HL-60 (cell line): Measurements from ENCODE around the gene ZDHHC24.

Experiments
- DNase-seq, 2 experiments: peaks; one replicate each; pipeline ENCODE4 v3.0.0-alpha.2; 2010 to 2020; ENCODE audit warnings: low read depth in 1 of 2, low spot score in 1 of 2
- H3K27ac ChIP-seq: fragments of 250-450 bp; sonication (Bioruptor Pico); replicated peaks from 2 replicates; pipeline ENCODE4 v1.5.1; 2020; ENCODE audit warnings: mild to moderate bottlenecking, moderate library complexity
- H3K27me3 ChIP-seq: fragments of 250-450 bp; sonication (Bioruptor Pico); 2 replicates; pipeline ENCODE4 v1.5.1; 2021; ENCODE audit warnings: mild to moderate bottlenecking, moderate library complexity; ENCODE audit not compliant: insufficient read depth, poor library complexity, severe bottlenecking
- H3K4me3 ChIP-seq: replicated peaks from 2 replicates; pipeline ENCODE4 v1.5.1; 2011; ENCODE audit warnings: mild to moderate bottlenecking, control low read depth, low read length; ENCODE audit not compliant: insufficient read depth
- CTCF ChIP-seq: IDR thresholded peaks from one replicate; pipeline ENCODE4 v1.5.1; 2011; ENCODE audit warnings: low read length, control low read depth, inconsistent platforms; ENCODE audit not compliant: insufficient read depth
- GABPA ChIP-seq: IDR thresholded peaks from 2 replicates; pipeline ENCODE4 v1.6.1; 2012; ENCODE audit warnings: low read depth
- POLR2AphosphoS5 ChIP-seq: IDR thresholded peaks from 2 replicates; pipeline ENCODE4 v1.6.1; 2012; ENCODE audit warnings: low read depth
- REST ChIP-seq: IDR thresholded peaks from 2 replicates; pipeline ENCODE4 v1.6.1; 2012; ENCODE audit warnings: low read depth; ENCODE audit not compliant: insufficient replicate concordance
- SPI1 ChIP-seq: IDR thresholded peaks from 2 replicates; pipeline ENCODE4 v1.6.1; 2012; ENCODE audit warnings: low read depth, mild to moderate bottlenecking, borderline replicate concordance

ZDHHC24 gene

GRCh38 chr11:66472054-66472453 is 73.8 kb downstream of the ZDHHC24 start:
- Histone ChIP-seq H3K4me3 (no peak overlapping the region), H3K27ac (no peak overlapping the region), H3K27me3 (no peaks in the 10 kb centered on the region)
- no peak for TF ChIP-seq CTCF
- TF ChIP-seq GABPA, result no peak
- TF ChIP-seq POLR2AphosphoS5, result no peak
- no peak for TF ChIP-seq REST
- TF ChIP-seq SPI1, result no peak
- no peak for DNase-seq

GRCh38 chr11:66471142-66471541 is 74.7 kb downstream of the ZDHHC24 start:
- no peak for DNase-seq
- Histone ChIP-seq H3K27me3 (no peaks in the 10 kb centered on the region), H3K4me3 (no peak overlapping the region), H3K27ac (no peak overlapping the region)
- TF ChIP-seq GABPA (no peak), SPI1 (no peak), CTCF (no peak), REST (no peak), POLR2AphosphoS5 (no peak)
